HCT116 (cell line): ENCODE measurements around the gene SLCO4A1. TPM values are rescaled to one million over a fixed set of nuclear protein-coding genes. Genes with fewer than 3 reads are reported as not detected.

Experiments used
- ATAC-seq: fragments of 200-7000 bp; cut with Tn5 transposase; 2 replicates; pipeline ENCODE4 v1.9.1; 2020; ENCODE audit warnings: mild to moderate bottlenecking, moderate library complexity
- BruUV-seq: library from RNA; stranded (reverse); fragments of 400-500 nt; replicated peaks from 2 replicates; lab custom pipeline; 2021; lab: Mats Ljungman, UMichigan
- CTCF ChIA-PET: fragments of 300-600 bp; sonication (Branson Sonifier 250); formaldehyde crosslinking; loops from one replicate; lab custom pipeline; 2021; ENCODE audit warnings: antibody characterized with exemption; lab: Charles Lee
- POLR2A ChIA-PET: fragments of 300-600, 350-600 bp; sonication (Branson Sonifier 250); formaldehyde crosslinking; loops from one replicate; lab custom pipeline; 2021; ENCODE audit warnings: antibody characterized with exemption; lab: Charles Lee
- RAD21 ChIA-PET, 2 experiments: fragments of 300-600 bp; sonication (Branson Sonifier 250); formaldehyde crosslinking; loops; one replicate each; lab custom pipeline; 2023; ENCODE audit warnings: low total read pairs in 2 of 2; ENCODE audit not compliant: uncharacterized antibody in 2 of 2, unreplicated experiment in 2 of 2, low non-redundant PET in 1 of 2; lab: Charles Lee
- DNase-seq: peaks from one replicate; pipeline ENCODE4 v3.0.0-alpha.2; 2010; ENCODE audit warnings: low read depth, low spot score
- H2AFZ ChIP-seq: fragments of 200-600 bp; shearing (Covaris generic), sonication (generic); 2 replicates; pipeline ENCODE4 v1.6.1; 2017; ENCODE audit warnings: low read depth, mixed run types, mixed read lengths, antibody characterized with exemption, low read length; ENCODE audit not compliant: poor library complexity, severe bottlenecking
- H3K27ac ChIP-seq: 2 replicates; pipeline ENCODE4 v1.5.1; 2012; ENCODE audit warnings: low read depth, low read length
- H3K27me3 ChIP-seq: fragments of 200-600 bp; sonication (generic); 2 replicates; pipeline ENCODE4 v1.6.1; 2016; ENCODE audit warnings: mixed run types, low read length, mixed read lengths; ENCODE audit not compliant: insufficient read depth
- H3K36me3 ChIP-seq, 2 experiments: fragments of 200-500 bp in 1 of 2; fragments of 200-600 bp in 1 of 2; sonication (Bioruptor generic) in 1 of 2; sonication (generic) in 1 of 2; 2 replicates each; pipeline versions ENCODE4 v1.5.1 to v1.6.1; 2014 to 2016; ENCODE audit warnings: low read length in 2 of 2, inconsistent platforms in 1 of 2, mixed read lengths in 1 of 2, mixed run types in 1 of 2; ENCODE audit not compliant: insufficient read depth in 2 of 2, control insufficient read depth in 1 of 2
- H3K4me1 ChIP-seq, 2 experiments: fragments of 200-600 bp in 1 of 2; sonication (generic) in 1 of 2; 2 replicates each; pipeline versions ENCODE4 v1.5.1 to v1.6.1; 2012 to 2017; ENCODE audit warnings: low read length in 2 of 2, inconsistent platforms in 1 of 2, mild to moderate bottlenecking in 1 of 2, mixed read lengths in 1 of 2, mixed run types in 1 of 2, moderate library complexity in 1 of 2; ENCODE audit not compliant: insufficient read depth in 2 of 2, control insufficient read depth in 1 of 2
- H3K4me2 ChIP-seq: fragments of 200-600 bp; sonication (generic); 2 replicates; pipeline ENCODE4 v1.6.1; 2017; ENCODE audit warnings: mixed run types, low read length, mixed read lengths
- H3K4me3 ChIP-seq, 2 experiments: fragments of 200-600 bp in 1 of 2; sonication (generic) in 1 of 2; replicated peaks in 1 of 2; 2 replicates each; pipeline ENCODE4 v1.5.1; 2011 to 2016; ENCODE audit warnings: low read length in 2 of 2, control low read depth in 1 of 2, low read depth in 1 of 2, mild to moderate bottlenecking in 1 of 2, mixed read lengths in 1 of 2, mixed run types in 1 of 2
- H3K79me2 ChIP-seq: fragments of 200-600 bp; sonication (generic); 2 replicates; pipeline ENCODE4 v1.6.1; 2017; ENCODE audit warnings: mild to moderate bottlenecking, mixed run types, low read length, moderate library complexity, mixed read lengths; ENCODE audit not compliant: insufficient read depth
- H3K9ac ChIP-seq: fragments of 200-600 bp; sonication (generic); 2 replicates; pipeline ENCODE4 v1.6.1; 2016; ENCODE audit warnings: low read length, mixed read lengths
- H3K9me2 ChIP-seq: fragments of 200-600 bp; sonication (generic), shearing (Covaris generic); 2 replicates; pipeline ENCODE4 v1.6.1; 2017; ENCODE audit warnings: mixed run types, mild to moderate bottlenecking, moderate library complexity; ENCODE audit not compliant: insufficient read depth
- H3K9me3 ChIP-seq, 2 experiments: fragments of 200-500 bp in 1 of 2; fragments of 200-600 bp in 1 of 2; sonication (Bioruptor generic) in 1 of 2; sonication (generic) in 1 of 2; 2 replicates each; pipeline ENCODE4 v1.6.1; 2014 to 2017; ENCODE audit warnings: low read length in 2 of 2, mixed read lengths in 2 of 2, inconsistent platforms in 1 of 2, low read depth in 1 of 2, mild to moderate bottlenecking in 1 of 2, mixed run types in 1 of 2, moderate library complexity in 1 of 2; ENCODE audit not compliant: control insufficient read depth in 1 of 2, insufficient read depth in 1 of 2
- H4K20me1 ChIP-seq: fragments of 200-600 bp; sonication (generic), shearing (Covaris generic); 2 replicates; pipeline ENCODE4 v1.6.1; 2017; ENCODE audit warnings: mixed run types, mild to moderate bottlenecking, moderate library complexity; ENCODE audit not compliant: insufficient read depth
- POLR2A ChIP-seq: IDR thresholded peaks from 2 replicates; pipeline ENCODE4 v1.7.0; 2011; ENCODE audit warnings: borderline replicate concordance; ENCODE audit not compliant: insufficient read depth, insufficient read length; ENCODE audit errors: extremely low read depth
- RAD21 ChIP-seq: IDR thresholded peaks from 2 replicates; pipeline ENCODE4 v1.6.1; 2012; ENCODE audit warnings: low read depth, mild to moderate bottlenecking
- ZFX ChIP-seq: fragments of 450-650 bp; IDR thresholded peaks from 2 replicates; pipeline ENCODE4 v1.6.1; 2017
- intact Hi-C: fragments of 100-400 bp; cut with micrococcal nuclease; formaldehyde crosslinking; loops from 2 replicates; pipeline ENCODE4 v1.10.0; 2022
- total RNA-seq: library from RNA; stranded (reverse); gene quantifications from one replicate; pipeline ENCODE4 v1.2.1, GENCODE V29; 2021; ENCODE audit not compliant: unreplicated experiment
- TF ChIP-seq, protein P1 (sequence below): IDR thresholded peaks from 2 replicates; pipeline ENCODE4 v1.6.1; 2011; ENCODE audit warnings: mild to moderate bottlenecking, low read length, moderate library complexity; ENCODE audit not compliant: insufficient replicate concordance; ENCODE audit errors: extremely low read depth

Gene SLCO4A1
- total RNA-seq, 1 experiment from 2014 or later: 107 TPM

DNA sequence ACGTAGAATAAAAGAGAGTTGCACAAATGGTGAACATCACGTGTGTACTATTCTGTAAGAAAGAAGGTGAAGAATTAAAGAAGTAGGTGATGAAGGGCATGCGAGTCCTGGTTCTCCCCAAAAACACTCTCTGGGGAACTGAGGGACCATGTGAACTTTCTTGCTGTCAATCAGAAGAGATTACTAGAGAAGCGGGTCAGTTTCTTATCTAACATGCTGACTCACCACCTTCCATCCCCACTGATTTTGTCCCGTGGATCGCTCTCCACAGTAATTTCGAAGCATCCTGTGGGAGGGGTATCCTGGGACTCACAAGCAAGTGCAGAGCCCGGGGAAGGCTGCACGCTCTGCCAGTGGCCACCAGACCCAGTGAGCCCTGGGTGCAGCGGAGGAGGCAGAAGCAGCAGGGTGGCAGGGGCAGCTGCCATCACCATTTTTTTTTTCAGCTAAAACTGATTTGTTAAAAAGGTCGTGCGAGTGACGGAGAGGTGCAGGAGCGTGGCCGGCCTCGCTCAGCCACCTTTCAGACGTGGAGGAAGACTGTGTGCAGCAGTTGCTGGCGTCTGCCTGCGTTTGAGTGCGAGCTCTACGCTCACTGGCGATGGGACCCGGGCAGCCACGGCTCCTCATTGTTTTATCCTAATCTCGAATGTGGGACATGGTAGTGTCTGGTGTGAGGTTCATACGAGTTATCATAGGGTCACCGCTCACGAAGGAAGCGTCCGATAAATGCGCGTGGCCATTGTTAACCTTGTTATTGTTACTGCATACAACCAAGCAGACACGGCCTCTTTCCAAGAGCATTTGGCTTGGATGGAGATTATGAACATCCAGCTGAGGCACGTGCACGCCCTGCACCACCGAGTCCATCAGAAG, 28.0 kb upstream of the SLCO4A1 start:
- H3K9me3 ChIP-seq: peaks cover 0 to 7% of the 10 kb centered on the region in 2 experiments; a peak in 1 of 4 replicates
- TF ChIP-seq ZFX (no peak), RAD21 (no peak), POLR2A (no peak)
- TF ChIP-seq, protein P1, sequence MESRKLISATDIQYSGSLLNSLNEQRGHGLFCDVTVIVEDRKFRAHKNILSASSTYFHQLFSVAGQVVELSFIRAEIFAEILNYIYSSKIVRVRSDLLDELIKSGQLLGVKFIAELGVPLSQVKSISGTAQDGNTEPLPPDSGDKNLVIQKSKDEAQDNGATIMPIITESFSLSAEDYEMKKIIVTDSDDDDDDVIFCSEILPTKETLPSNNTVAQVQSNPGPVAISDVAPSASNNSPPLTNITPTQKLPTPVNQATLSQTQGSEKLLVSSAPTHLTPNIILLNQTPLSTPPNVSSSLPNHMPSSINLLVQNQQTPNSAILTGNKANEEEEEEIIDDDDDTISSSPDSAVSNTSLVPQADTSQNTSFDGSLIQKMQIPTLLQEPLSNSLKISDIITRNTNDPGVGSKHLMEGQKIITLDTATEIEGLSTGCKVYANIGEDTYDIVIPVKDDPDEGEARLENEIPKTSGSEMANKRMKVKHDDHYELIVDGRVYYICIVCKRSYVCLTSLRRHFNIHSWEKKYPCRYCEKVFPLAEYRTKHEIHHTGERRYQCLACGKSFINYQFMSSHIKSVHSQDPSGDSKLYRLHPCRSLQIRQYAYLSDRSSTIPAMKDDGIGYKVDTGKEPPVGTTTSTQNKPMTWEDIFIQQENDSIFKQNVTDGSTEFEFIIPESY: no peak
- RAD21 ChIA-PET: no interaction called here
- no peak overlapping the region for H3K9ac ChIP-seq
- no peak overlapping the region for H2AFZ ChIP-seq
- H3K4me1 ChIP-seq: peaks cover 2 to 29% of the 10 kb centered on the region in 2 experiments; a peak in 3 of 4 replicates
- H3K4me3 ChIP-seq: no peak overlapping the region
- H3K27ac ChIP-seq: no peak overlapping the region
- DNase-seq: no peak
- POLR2A ChIA-PET: no interaction called here
- ATAC-seq: no peak
- CTCF ChIA-PET: interaction anchor here (1.6 kb wide), 1 partner anchor 204 kb away, joined by 3 read pairs; no protein-coding TSS in a partner anchor
- no peaks in the 10 kb centered on the region for H3K9me2 ChIP-seq
- H3K36me3 ChIP-seq: no peaks in the 10 kb centered on the region
- no peak overlapping the region for H3K4me2 ChIP-seq
- no TSS peak for BruUV-seq
- H3K27me3 ChIP-seq: no peaks in the 10 kb centered on the region
- no peaks in the 10 kb centered on the region for H3K79me2 ChIP-seq
- H4K20me1 ChIP-seq: no peaks in the 10 kb centered on the region
- intact Hi-C loops: no loop called here
